Stimulated activated CD4-positive, alpha-beta T cell treated with anti-CD3 and anti-CD28 coated beads, Interleukin-4, amount 100 ng/mL, for 1 hour (primary cell): ENCODE measurements around the gene CCHCR1.

ENCODE experiments used
- DNase-seq: peaks from one replicate; pipeline ENCODE4 v3.0.0-alpha.2; 2020

CCHCR1 gene

GRCh38 chr6:31161216-31162126 lies 3.9 kb upstream of the CCHCR1 start:
- DNase-seq = no peak

GRCh38 chr6:31158863-31159855 lies 1.6 kb upstream of the CCHCR1 start:
- DNase-seq = no peak

- peak; percentile 99 for DNase-seq
Observed at GRCh38 chr6:31158140-31158862, 699 bp upstream of the CCHCR1 start, which contains the start of gene TCF19. TSS of gene TCF19 (plus strand) at chr6:31158589. CDS start at chr6:31159470, 881 bp downstream.

GRCh38 chr6:31156641-31157040 lies 961 bp downstream of the CCHCR1 start:
- DNase-seq = no peak

- no peak for DNase-seq
Observed at GRCh38 chr6:31154436-31154835, 3.2 kb downstream of the CCHCR1 start.

GRCh38 chr6:31152781-31153180 lies 4.8 kb downstream of the CCHCR1 start:
- no peak for DNase-seq

GRCh38 chr6:31149827-31150447 lies 7.7 kb downstream of the CCHCR1 start:
- no peak for DNase-seq

GRCh38 chr6:31145386-31145785 lies 12.2 kb downstream of the CCHCR1 start:
- DNase-seq = no peak

- no peak for DNase-seq
Observed at GRCh38 chr6:31144970-31145340, 12.6 kb downstream of the CCHCR1 start.

GRCh38 chr6:31144296-31144969 lies 13.2 kb downstream of the CCHCR1 start:
- DNase-seq = no peak

GRCh38 chr6:31143148-31143547 lies 14.5 kb downstream of the CCHCR1 start:
- DNase-seq = no peak

GRCh38 chr6:31142361-31142761 lies 15.2 kb downstream of the CCHCR1 start:
- no peak for DNase-seq

GRCh38 chr6:31140643-31141042 lies 17.0 kb downstream of the CCHCR1 start:
- DNase-seq = no peak

GRCh38 chr6:31139599-31139998 lies 18.0 kb downstream of the CCHCR1 start:
- DNase-seq = no peak

GRCh38 chr6:31138982-31139381 lies 18.6 kb downstream of the CCHCR1 start, which contains the start of gene PSORS1C2:
TSS of gene PSORS1C2 (minus strand) at chr6:31139066. CDS start at chr6:31139026, 40 bp downstream.
- DNase-seq = no peak

- no peak for DNase-seq
Observed at GRCh38 chr6:31135710-31136109, 21.9 kb downstream of the CCHCR1 start.

- no peak for DNase-seq
Observed at GRCh38 chr6:31132806-31133205, 24.8 kb downstream of the CCHCR1 start.

GRCh38 chr6:31131595-31131994 lies 26.0 kb downstream of the CCHCR1 start:
- DNase-seq = no peak

- no peak for DNase-seq
Observed at GRCh38 chr6:31130751-31131150, 26.9 kb downstream of the CCHCR1 start.

GRCh38 chr6:31129130-31129529 lies 28.5 kb downstream of the CCHCR1 start:
- no peak for DNase-seq

- DNase-seq = peak; percentile 73
Observed at GRCh38 chr6:31128093-31128676, 29.4 kb downstream of the CCHCR1 start.
